GM12878 (cell line): Measurements from ENCODE around the gene SIGMAR1. TPM values are rescaled to one million over a fixed set of nuclear protein-coding genes. Genes with fewer than 3 reads are reported as not detected.
A peak's percentile ranks its signal among the peaks of the same experiment; 100 is the strongest.

Experiments
- ATAC-seq: fragments of 200-7000 bp; cut with Tn5 transposase; 3 replicates; pipeline ENCODE4 v1.9.1; 2020; ENCODE audit warnings: mild to moderate bottlenecking, moderate library complexity
- BruUV-seq: library from RNA; stranded (reverse); fragments of 400-500 nt; replicated peaks from 2 replicates; lab custom pipeline; 2021; lab: Mats Ljungman, UMichigan
- CTCF ChIA-PET: fragments of 300-600 bp; sonication (Branson Sonifier 250); formaldehyde crosslinking; extraction: SDS; loops from one replicate; lab custom pipeline; 2021; ENCODE audit warnings: inconsistent platforms; lab: Yijun Ruan, JAX
- POLR2A ChIA-PET: fragments of 350-600 bp; formaldehyde crosslinking; extraction: SDS; loops from one replicate; lab custom pipeline; 2021; ENCODE audit warnings: inconsistent platforms; lab: Charles Lee
- RAD21 ChIA-PET: fragments of 300-600 bp; sonication (Branson Sonifier 250); formaldehyde crosslinking; loops from one replicate; lab custom pipeline; 2023; ENCODE audit warnings: antibody characterized with exemption; ENCODE audit not compliant: unreplicated experiment; lab: Charles Lee
- SMC1A ChIA-PET: fragments of 300-600 bp; sonication (Branson Sonifier 250); formaldehyde crosslinking; loops from one replicate; lab custom pipeline; 2023; ENCODE audit not compliant: unreplicated experiment, uncharacterized antibody; lab: Charles Lee
- DNase-seq: peaks from one replicate; pipeline ENCODE4 v3.0.0-alpha.2; 2011; ENCODE audit warnings: low read depth, low spot score
- FAIRE-seq: peaks from 3 replicates; lab custom pipeline; 2011; peaks lifted over from hg19 to GRCh38; lab: Jason Lieb, UNC
- H2AFZ ChIP-seq: 2 replicates; pipeline ENCODE4 v1.6.0; 2011; ENCODE audit warnings: low read depth, low read length, control low read depth; ENCODE audit not compliant: control insufficient read depth
- H3K27ac ChIP-seq: 2 replicates; pipeline ENCODE4 v1.5.1; 2011; ENCODE audit warnings: control low read depth; ENCODE audit not compliant: control insufficient read depth, insufficient read depth
- H3K27me3 ChIP-seq, 2 experiments: replicated peaks in 1 of 2; 2 replicates each; pipeline versions ENCODE4 v1.6.0 to v1.6.1; 2011; ENCODE audit warnings: low read length in 1 of 2; ENCODE audit not compliant: control insufficient read depth in 2 of 2, insufficient read depth in 2 of 2
- H3K36me3 ChIP-seq, 2 experiments: 2 replicates each; pipeline ENCODE4 v1.5.1; 2011; ENCODE audit warnings: low read length in 1 of 2; ENCODE audit not compliant: control insufficient read depth in 2 of 2, insufficient read depth in 2 of 2
- H3K4me1 ChIP-seq: 2 replicates; pipeline ENCODE4 v1.6.1; 2011; ENCODE audit warnings: mild to moderate bottlenecking, low read length, moderate library complexity, mixed read lengths; ENCODE audit not compliant: control insufficient read depth, insufficient read depth
- H3K4me2 ChIP-seq: 2 replicates; pipeline ENCODE4 v1.6.0; 2011; ENCODE audit warnings: control low read depth; ENCODE audit not compliant: control insufficient read depth, insufficient read depth
- H3K4me3 ChIP-seq: fragments of 200-600 bp; sonication (generic); 2 replicates; pipeline ENCODE4 v1.5.1; 2016
- H3K79me2 ChIP-seq: 2 replicates; pipeline ENCODE4 v1.6.0; 2011; ENCODE audit warnings: low read length; ENCODE audit not compliant: control insufficient read depth, insufficient read depth
- H3K9ac ChIP-seq: 2 replicates; pipeline ENCODE4 v1.8.0; 2011; ENCODE audit warnings: low read length, control low read depth, mixed read lengths; ENCODE audit not compliant: control insufficient read depth, insufficient read depth
- H3K9me3 ChIP-seq: replicated peaks from 3 replicates; pipeline ENCODE4 v1.5.1; 2011; ENCODE audit warnings: mild to moderate bottlenecking, low read length; ENCODE audit not compliant: control insufficient read depth, insufficient read depth
- H4K20me1 ChIP-seq: 2 replicates; pipeline ENCODE4 v1.6.0; 2011; ENCODE audit not compliant: control insufficient read depth, insufficient read depth
- ATF7 ChIP-seq: fragments of 450-650 bp; IDR thresholded peaks from 2 replicates; pipeline ENCODE4 v1.6.1; 2016; ENCODE audit warnings: low read depth, mild to moderate bottlenecking
- CBFB ChIP-seq: IDR thresholded peaks from 2 replicates; pipeline ENCODE4 v1.6.1; 2016; ENCODE audit warnings: antibody characterized with exemption, low read depth
- CREB1 ChIP-seq: IDR thresholded peaks from 2 replicates; pipeline ENCODE4 v1.6.1; 2012; ENCODE audit warnings: low read depth, mild to moderate bottlenecking, inconsistent platforms
- CREM ChIP-seq: IDR thresholded peaks from 2 replicates; pipeline ENCODE4 v1.6.1; 2014; ENCODE audit warnings: antibody characterized with exemption, low read depth
- MLLT1 ChIP-seq: fragments of 450-650 bp; IDR thresholded peaks from 2 replicates; pipeline ENCODE4 v1.6.1; 2016; ENCODE audit warnings: mild to moderate bottlenecking
- NBN ChIP-seq: fragments of 450-650 bp; IDR thresholded peaks from 2 replicates; pipeline ENCODE4 v1.6.1; 2016
- NR2F1 ChIP-seq: fragments of 450-650 bp; conservative IDR thresholded peaks from 2 replicates; pipeline ENCODE4 v1.6.1; 2017; ENCODE audit warnings: mild to moderate bottlenecking
- PAX8 ChIP-seq: fragments of 450-650 bp; IDR thresholded peaks from 2 replicates; pipeline ENCODE4 v1.6.1; 2017; ENCODE audit warnings: mild to moderate bottlenecking, moderate library complexity
- RB1 ChIP-seq: fragments of 450-650 bp; formaldehyde crosslinking; IDR thresholded peaks from 2 replicates; pipeline ENCODE4 v1.6.1; 2017; ENCODE audit warnings: mild to moderate bottlenecking, borderline replicate concordance
- RELB ChIP-seq: fragments of 450-650 bp; IDR thresholded peaks from 2 replicates; pipeline ENCODE4 v1.6.1; 2017; ENCODE audit warnings: low read depth, mild to moderate bottlenecking, moderate library complexity
- SIX5 ChIP-seq: IDR thresholded peaks from 2 replicates; pipeline ENCODE4 v1.6.1; 2011; ENCODE audit warnings: mild to moderate bottlenecking, low read depth, low read length, moderate library complexity; ENCODE audit not compliant: severe bottlenecking
- ZBTB4 ChIP-seq: fragments of 450-650 bp; formaldehyde crosslinking; IDR thresholded peaks from 2 replicates; pipeline ENCODE4 v1.4.0; 2022; ENCODE audit warnings: mild to moderate bottlenecking, moderate library complexity
- ZNF622 ChIP-seq: fragments of 450-650 bp; IDR thresholded peaks from 2 replicates; pipeline ENCODE4 v1.6.1; 2017; ENCODE audit warnings: mild to moderate bottlenecking, inconsistent platforms
- whole genome bisulfite sequencing: methylation state at CpG from one replicate; pipeline ENCODE4 v1.1.6; 2016; ENCODE audit warnings: low lambda C conversion rate; ENCODE audit not compliant: insufficient replicate concordance, insufficient coverage; ENCODE audit errors: missing lambda C conversion rate; 5-methylcytosine and 5-hydroxymethylcytosine counted together
- in situ Hi-C: fragments of 300-500 bp; cut with MboI; formaldehyde crosslinking; loops from 9 replicates; pipeline ENCODE4 v1.14.3; 2018; ENCODE audit warnings: mixed read lengths
- intact Hi-C: fragments of 100-400 bp; cut with micrococcal nuclease; formaldehyde crosslinking; loops from one replicate; pipeline ENCODE4 v1.14.2; 2022; ENCODE audit not compliant: unreplicated experiment
- polyA plus RNA-seq, 11 experiments: library from polyadenylated mRNA; depleted of rRNA in 4 of 11; unstranded in 6 of 11; stranded (reverse) in 5 of 11; fragments of >200 nt; fragmentation: Nextera tagmentation in 4 of 11; fragmentation: Illumina TruSeq in 1 of 11; extraction: Ambion mirVana in 4 of 11; extraction: Trizol in 1 of 11; gene quantifications; 1 replicate in 1 of 11; 2 replicates in 10 of 11; pipeline versions ENCODE4 v1.2.1 to v1.2.3, GENCODE V29; 2011 to 2016; ENCODE audit warnings: inconsistent platforms in 2 of 11, missing spikeins in 2 of 11, low read depth in 1 of 11
- total RNA-seq, 4 experiments: library from RNA; depleted of rRNA in 3 of 4; stranded (reverse); fragments of >200 nt in 3 of 4; fragmentation: Illumina TruSeq in 1 of 4; extraction: Trizol in 1 of 4; gene quantifications; 2 replicates each; pipeline versions ENCODE4 v1.2.1 to v1.2.3, GENCODE V29; 2013 to 2021

The SIGMAR1 gene
- total and polyA plus RNA-seq, 10 of the 15 experiments (the other 5 are each of a cell fraction or from before 2014, with no cell fraction given): 7.1 to 133 (median 69.5) TPM

- 14% methylated on average over 7 of the region's 7 CpGs for WGBS
- intact Hi-C loops: no loop called here
- H3K27ac ChIP-seq: peak overlapping the region; percentile 49
- no peaks in the 10 kb centered on the region; the same call in none of the 2 replicates for H4K20me1 ChIP-seq
- peak overlapping the region; percentile 72; the same call in 1 of the 2 replicates for H3K4me3 ChIP-seq
- no peak for TF ChIP-seq RB1
- no peak; the same call in 1 of the 2 replicates for TF ChIP-seq RELB
- TF ChIP-seq CREM: no peak
- TF ChIP-seq SIX5: no peak
- no peak for TF ChIP-seq ZNF622
- no peak for TF ChIP-seq CREB1
- 0 out of 2 replicates have a peak, but pooled peaks have one; percentile 2 for TF ChIP-seq ATF7
- TF ChIP-seq PAX8: no peak
- TF ChIP-seq ZBTB4 (CRISPR knock-in tag): no peak
- TF ChIP-seq CBFB: no peak
- no peak for TF ChIP-seq MLLT1
- 0 out of 2 replicates have a peak, but pooled peaks have one; percentile 9 for TF ChIP-seq NBN
- no peak for TF ChIP-seq NR2F1
- POLR2A ChIA-PET: interaction anchor here (1.2 to 3.4 kb wide), 6 partner anchors 9 to 26 kb away, joined by 3 to 25 read pairs (median 6); partner anchors contain the start of genes ARID3C, DCTN3, GALT and IL11RA
- RAD21 ChIA-PET: interaction anchor here (0.8 to 2.6 kb wide), 6 partner anchors 9 to 66 kb away, joined by 3 to 14 read pairs (median 7); partner anchors contain the start of genes DCTN3 and GALT
- peaks cover 2 to 6% of the 10 kb centered on the region in 2 experiments; a peak in 3 of 4 replicates for H3K36me3 ChIP-seq
- no peak for DNase-seq
- H3K79me2 ChIP-seq: peaks cover 15% of the 10 kb centered on the region
- FAIRE-seq: no peak
- CTCF ChIA-PET: interaction anchor here (1.1 to 8.3 kb wide), 13 partner anchors 9 to 234 kb away, joined by 3 to 118 read pairs (median 6); partner anchors contain the start of genes CCL27, DCTN3, GALT and RPP25L
- H3K4me2 ChIP-seq: peak overlapping the region; percentile 95
- no TSS peak for BruUV-seq
- SMC1A ChIA-PET: interaction anchor here (1.0 to 2.3 kb wide), 9 partner anchors 9 to 307 kb away, joined by 3 to 11 read pairs (median 5); partner anchors contain the start of genes DCTN3, GALT and RPP25L
- no peaks in the 10 kb centered on the region; the same call in none of the 2 replicates for H3K4me1 ChIP-seq
- no peaks in the 10 kb centered on the region for H3K27me3 ChIP-seq
- peak overlapping the region; percentile 55; the same call in 1 of the 2 replicates for H3K9ac ChIP-seq
- ATAC-seq: no peak
- H2AFZ ChIP-seq: peak overlapping the region; percentile 98
- in situ Hi-C loops: no loop called here
- no peaks in the 10 kb centered on the region for H3K9me3 ChIP-seq
Measured at GRCh38 chr9:34638138-34638445, 505 bp upstream of the SIGMAR1 start.
